NCI-H2029 (cell line): Measurements from ENCODE around the gene KRTAP12-3.
"Not testable (repeated sequence)": the region's sequence is repeated elsewhere in the genome, so short reads cannot be mapped to it uniquely, and the experiment has no call there.

Experiments
- DNase-seq: peaks from one replicate; lab custom pipeline; 2025; lab: John Stamatoyannopoulos, UW

The KRTAP12-3 gene

GRCh38 chr21:44650973-44651675, 6.6 kb upstream of the KRTAP12-3 start:
- DNase-seq: no peak

- DNase-seq: no peak
Observed at GRCh38 chr21:44653123-44653522, 4.6 kb upstream of the KRTAP12-3 start.

- DNase-seq: no peak
Observed at GRCh38 chr21:44653656-44654575, 3.8 kb upstream of the KRTAP12-3 start.

- no peak for DNase-seq
Observed at GRCh38 chr21:44654576-44655175, 3.1 kb upstream of the KRTAP12-3 start, which contains the start of gene KRTAP12-4. TSS of gene KRTAP12-4 (minus strand) at chr21:44654659. CDS start at chr21:44654614, 45 bp downstream.

- DNase-seq: no peak
Observed at GRCh38 chr21:44656868-44657267, 864 bp upstream of the KRTAP12-3 start.

- DNase-seq: no peak
Observed at GRCh38 chr21:44658541-44658910, 794 bp downstream of the KRTAP12-3 start.

GRCh38 chr21:44658913-44659595, 1.3 kb downstream of the KRTAP12-3 start:
- no peak for DNase-seq

- DNase-seq: not testable (repeated sequence)
Observed at GRCh38 chr21:44661567-44661966, 3.8 kb downstream of the KRTAP12-3 start.

GRCh38 chr21:44664691-44665090, 7.0 kb downstream of the KRTAP12-3 start:
- DNase-seq: no peak

GRCh38 chr21:44666401-44667320, 8.9 kb downstream of the KRTAP12-3 start, which contains the start of gene KRTAP12-2:
TSS of gene KRTAP12-2 (minus strand) at chr21:44666927. CDS start at chr21:44666886, 41 bp downstream.
- peak; percentile 28 for DNase-seq

GRCh38 chr21:44667612-44668011, 9.9 kb downstream of the KRTAP12-3 start:
- DNase-seq: no peak

- no peak for DNase-seq
Observed at GRCh38 chr21:44670642-44671432, 13.1 kb downstream of the KRTAP12-3 start.

- DNase-seq: no peak
Observed at GRCh38 chr21:44671911-44672310, 14.2 kb downstream of the KRTAP12-3 start.

GRCh38 chr21:44677881-44678280, 20.1 kb downstream of the KRTAP12-3 start:
- DNase-seq: no peak

GRCh38 chr21:44681152-44681551, 23.4 kb downstream of the KRTAP12-3 start:
- no peak for DNase-seq

GRCh38 chr21:44681861-44682579, 24.3 kb downstream of the KRTAP12-3 start, which contains the start of gene KRTAP12-1:
TSS of gene KRTAP12-1 (minus strand) at chr21:44682163. CDS start at chr21:44682123, 40 bp downstream.
- peak; percentile 84 for DNase-seq

GRCh38 chr21:44682580-44683151, 24.9 kb downstream of the KRTAP12-3 start:
- no peak for DNase-seq

- DNase-seq: no peak
Observed at GRCh38 chr21:44684077-44684476, 26.3 kb downstream of the KRTAP12-3 start.

- no peak for DNase-seq
Observed at GRCh38 chr21:44684483-44684882, 26.8 kb downstream of the KRTAP12-3 start.
